Stimulated activated CD8-positive, alpha-beta memory T cell treated with anti-CD3 and anti-CD28 coated beads, Interleukin-7, amount 100 ng/mL, for 4 hours (primary cell): ENCODE results near the gene SASH1.
"Not testable (repeated sequence)": the region's sequence is repeated elsewhere in the genome, so short reads cannot be mapped to it uniquely, and the experiment has no call there.

ENCODE experiments used
- DNase-seq, 2 donors: peaks; one replicate each; pipeline ENCODE4 v3.0.0-alpha.2; 2020; ENCODE audit warnings: low read depth in 2 of 2

SASH1 gene

GRCh38 chr6:148585641-148586040 lies 243.0 kb downstream of the SASH1 start:
- DNase-seq, result not testable (repeated sequence)

GRCh38 chr6:148590883-148591282 lies 248.2 kb downstream of the SASH1 start:
- no peak for DNase-seq

- no peak for DNase-seq
Measured at GRCh38 chr6:148591656-148592055, 249.0 kb downstream of the SASH1 start.

GRCh38 chr6:148593130-148593812 lies 250.6 kb downstream of the SASH1 start:
- no peak for DNase-seq

- no peak for DNase-seq
Measured at GRCh38 chr6:148593813-148594170, 251.2 kb downstream of the SASH1 start.

GRCh38 chr6:148595550-148595949 lies 252.9 kb downstream of the SASH1 start:
- DNase-seq, result no peak

- no peak for DNase-seq
Measured at GRCh38 chr6:148596891-148597455, 254.3 kb downstream of the SASH1 start.

GRCh38 chr6:148598724-148599123 lies 256.1 kb downstream of the SASH1 start:
- DNase-seq, result no peak

GRCh38 chr6:148599967-148600426 lies 257.4 kb downstream of the SASH1 start:
- DNase-seq, result no peak
